Measurements from ENCODE around the gene PTBP1. TPM values are rescaled to one million over a fixed set of nuclear protein-coding genes. Genes with fewer than 3 reads are reported as not detected.

The PTBP1 gene
- total and polyA plus RNA-seq, 2 experiments from 2014 or later, result 539 to 632 TPM

- peaks cover 65% of the 10 kb centered on the region for H3K36me3 Mint-ChIP-seq (ENCODE audit: low read depth)
- ATAC-seq (peak; percentile 9), DNase-seq (ENCODE audit: low spot score) (peak; percentile 53)
- H3K27ac Mint-ChIP-seq, result no peak overlapping the region
- H3F3A ChIP-seq (replicated peaks; ENCODE audit: low read depth), result peaks cover 56% of the 10 kb centered on the region
- H3K27me3 ChIP-seq (ENCODE audit: insufficient read depth), result no peaks in the 10 kb centered on the region
- peaks cover 2% of the 10 kb centered on the region; the same call in 2 of the 3 replicates for H3K9me3 Mint-ChIP-seq
- no peak overlapping the region for H3K4me2 ChIP-seq
- H3K4me3 ChIP-seq, result no peak overlapping the region
- peak overlapping the region; percentile 22; the same call in 1 of the 2 replicates for H3K27ac ChIP-seq (ENCODE audit: low read depth)
- no peaks in the 10 kb centered on the region; the same call in 1 of the 2 replicates for H3K4me1 ChIP-seq (ENCODE audit: insufficient read depth)
- TF ChIP-seq JUNB (IDR thresholded peaks at IDR 0.05; ENCODE audit: unreplicated experiment) (no peak), POLR2AphosphoS5 (IDR thresholded peaks at IDR 0.05; ENCODE audit: low read depth) (peak; percentile 11; the same call in 1 of the 2 replicates), NANOG (IDR thresholded peaks at IDR 0.05; ENCODE audit: borderline replicate concordance) (no peak), EZH2phosphoT487 (IDR thresholded peaks at IDR 0.05; ENCODE audit: unreplicated experiment) (no peak), CREB1 (CRISPR knock-in tag; IDR thresholded peaks at IDR 0.05; ENCODE audit: low read depth) (no peak)
- H3K27me3 Mint-ChIP-seq (ENCODE audit: insufficient read depth, low read depth, poor library complexity), result peaks cover 34% of the 10 kb centered on the region
- peaks cover 22% of the 10 kb centered on the region for H3K79me2 ChIP-seq (replicated peaks; ENCODE audit: insufficient read depth)
- no peak overlapping the region for H2AFZ ChIP-seq
- H3K4me3 Mint-ChIP-seq, result no peak overlapping the region
- H4K20me1 ChIP-seq (replicated peaks; ENCODE audit: insufficient read depth), result peaks cover 38% of the 10 kb centered on the region
- peaks cover 9% of the 10 kb centered on the region; the same call in 2 of the 3 replicates for H3K4me1 Mint-ChIP-seq
- H3K9me2 ChIP-seq (ENCODE audit: insufficient read depth), result no peaks in the 10 kb centered on the region
- peaks cover 41% of the 10 kb centered on the region for H3K36me3 ChIP-seq (ENCODE audit: insufficient read depth)
Measured at GRCh38 chr19:810883-811489, 13.7 kb downstream of the PTBP1 start.

- Histone ChIP-seq H3K4me3 (no peak overlapping the region), H3K36me3 (ENCODE audit: insufficient read depth) (peaks cover 41% of the 10 kb centered on the region), H3K27me3 (ENCODE audit: insufficient read depth) (no peaks in the 10 kb centered on the region), H3K4me2 (no peak overlapping the region), H3K79me2 (replicated peaks; ENCODE audit: insufficient read depth) (peaks cover 18% of the 10 kb centered on the region), H3K27ac (ENCODE audit: low read depth) (peak overlapping the region; percentile 22; the same call in 1 of the 2 replicates), H4K20me1 (replicated peaks; ENCODE audit: insufficient read depth) (peaks cover 34% of the 10 kb centered on the region), H3K4me1 (ENCODE audit: insufficient read depth) (no peaks in the 10 kb centered on the region; the same call in 1 of the 2 replicates), H3K9me2 (ENCODE audit: insufficient read depth) (0 out of 2 replicates have a peak, but pooled peaks cover 3% of the 10 kb centered on the region), H3F3A (replicated peaks; ENCODE audit: low read depth) (peaks cover 54% of the 10 kb centered on the region), H2AFZ (no peak overlapping the region)
- H3K27ac Mint-ChIP-seq, result no peak overlapping the region
- peak; percentile 38 for DNase-seq (ENCODE audit: low spot score)
- H3K9me3 Mint-ChIP-seq, result peaks cover 2% of the 10 kb centered on the region; the same call in 2 of the 3 replicates
- peak; percentile 9 for ATAC-seq
- H3K27me3 Mint-ChIP-seq (ENCODE audit: insufficient read depth, low read depth, poor library complexity), result peaks cover 36% of the 10 kb centered on the region
- peaks cover 69% of the 10 kb centered on the region for H3K36me3 Mint-ChIP-seq (ENCODE audit: low read depth)
- H3K4me3 Mint-ChIP-seq, result no peak overlapping the region
- H3K4me1 Mint-ChIP-seq, result peaks cover 9% of the 10 kb centered on the region; the same call in 2 of the 3 replicates
- TF ChIP-seq EZH2 (IDR thresholded peaks at IDR 0.05; ENCODE audit: low read depth, unreplicated experiment) (no peak), POLR2AphosphoS5 (IDR thresholded peaks at IDR 0.05; ENCODE audit: low read depth) (0 out of 2 replicates have a peak, but pooled peaks have one; percentile 6)
Measured at GRCh38 chr19:811506-812048, 14.3 kb downstream of the PTBP1 start.

GRCh38 chr19:812049-812746 is 14.9 kb downstream of the PTBP1 start:
- peaks cover 28% of the 10 kb centered on the region for H4K20me1 ChIP-seq (replicated peaks; ENCODE audit: insufficient read depth)
- H3K9me3 Mint-ChIP-seq, result peaks cover 2% of the 10 kb centered on the region; the same call in 2 of the 3 replicates
- peaks cover 34% of the 10 kb centered on the region for H3K27me3 Mint-ChIP-seq (ENCODE audit: insufficient read depth, low read depth, poor library complexity)
- H3K4me1 Mint-ChIP-seq, result peaks cover 8% of the 10 kb centered on the region; the same call in 2 of the 3 replicates
- peaks cover 35% of the 10 kb centered on the region for H3K36me3 ChIP-seq (ENCODE audit: insufficient read depth)
- DNase-seq (ENCODE audit: low spot score) (peak; percentile 53), ATAC-seq (peak; percentile 2; the same call in 2 of the 3 replicates)
- H3K79me2 ChIP-seq (replicated peaks; ENCODE audit: insufficient read depth), result peaks cover 14% of the 10 kb centered on the region
- H3K4me3 ChIP-seq, result no peak overlapping the region
- H3K27ac Mint-ChIP-seq, result no peak overlapping the region
- 0 out of 2 replicates have a peak, but pooled peaks cover 4% of the 10 kb centered on the region for H3K9me2 ChIP-seq (ENCODE audit: insufficient read depth)
- no peaks in the 10 kb centered on the region for H3K27me3 ChIP-seq (ENCODE audit: insufficient read depth)
- H3K27ac ChIP-seq (ENCODE audit: low read depth), result peak overlapping the region; percentile 22; the same call in 1 of the 2 replicates
- peaks cover 69% of the 10 kb centered on the region for H3K36me3 Mint-ChIP-seq (ENCODE audit: low read depth)
- H3K4me1 ChIP-seq (ENCODE audit: insufficient read depth), result no peaks in the 10 kb centered on the region; the same call in 1 of the 2 replicates
- no peak overlapping the region for H2AFZ ChIP-seq
- H3K4me2 ChIP-seq, result no peak overlapping the region
- peaks cover 48% of the 10 kb centered on the region for H3F3A ChIP-seq (replicated peaks; ENCODE audit: low read depth)
- no peak overlapping the region for H3K4me3 Mint-ChIP-seq
- TF ChIP-seq CTCF (conservative IDR thresholded peaks at IDR 0.05; ENCODE audit: low read depth in 2 of 2), result no peak
